Femur (tissue), 1 donor: ENCODE measurements around the gene NUFIP1.
"Not testable (repeated sequence)": the region's sequence is repeated elsewhere in the genome, so short reads cannot be mapped to it uniquely, and the experiment has no call there.

ENCODE experiments used
- DNase-seq: peaks from one replicate; pipeline ENCODE4 v3.0.0-alpha.2; 2017

NUFIP1 gene

DNA sequence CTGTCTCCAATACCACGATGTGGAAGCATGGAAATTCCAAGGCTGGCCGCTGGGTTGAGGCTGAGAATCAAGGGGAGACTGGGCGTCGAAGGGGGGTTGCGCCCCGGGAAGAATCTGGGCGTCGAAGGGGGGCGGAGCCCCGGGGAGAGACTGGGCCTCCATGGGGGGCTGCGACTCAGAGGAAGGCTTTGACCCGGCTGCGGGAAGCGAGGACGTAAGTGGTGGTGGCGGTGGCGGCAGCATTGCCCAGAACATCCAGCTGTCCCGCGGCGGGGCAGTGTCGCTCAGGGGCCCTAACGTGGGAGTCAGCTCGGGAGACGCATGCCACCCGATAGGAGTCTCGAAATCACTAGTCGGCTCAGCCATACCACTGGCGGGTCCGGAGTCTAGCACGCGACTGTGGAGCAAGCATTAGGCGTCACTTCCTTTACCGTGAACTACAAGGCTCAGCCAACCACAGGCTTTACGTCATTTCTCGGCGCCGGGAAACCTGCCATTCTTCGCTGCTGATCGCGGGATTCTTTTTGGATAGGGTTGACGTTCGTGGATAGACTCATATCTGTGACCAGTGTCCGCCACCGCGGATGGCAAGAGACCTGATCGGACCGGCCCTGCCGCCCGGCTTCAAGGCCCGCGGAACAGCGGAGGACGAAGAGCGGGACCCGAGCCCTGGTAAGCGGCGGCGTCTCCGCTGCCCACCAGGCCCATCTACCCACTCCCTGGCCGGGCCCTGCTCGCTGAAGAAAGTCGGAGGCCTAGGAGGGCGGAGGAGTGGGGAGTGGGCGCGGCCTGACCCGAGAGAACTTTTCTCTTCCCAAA, at the start of gene NUFIP1, which contains the start of gene GPALPP1:
Gene NUFIP1, minus strand, starts transcription at position 401 of the 819 bp plus-strand sequence. Its CDS starts 35 bp downstream, at position 366.
Gene GPALPP1, plus strand, starts transcription at position 468 of the 819 bp plus-strand sequence. Its CDS starts 117 bp downstream, at position 585.
- DNase-seq = peak; percentile 97

DNA sequence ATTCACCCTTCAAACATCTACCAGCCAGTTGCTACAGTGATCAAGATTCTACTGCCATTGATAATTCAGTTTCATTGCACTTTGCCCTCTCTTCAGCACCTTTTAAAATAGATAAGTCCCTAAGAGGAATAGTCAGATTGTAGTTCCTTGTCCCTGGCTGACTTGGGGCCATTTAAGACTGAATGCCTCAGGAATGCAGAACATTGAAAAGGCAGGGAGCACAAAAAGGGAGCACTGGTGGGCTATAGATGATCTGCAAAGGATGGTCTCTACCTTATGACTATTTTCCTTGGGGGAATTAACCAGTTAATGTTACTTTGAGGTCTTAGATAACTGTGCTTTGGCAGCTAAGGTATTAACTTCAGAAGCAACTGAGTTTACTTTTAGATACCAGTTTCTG, 46.9 kb upstream of the NUFIP1 start:
- DNase-seq = no peak

DNA sequence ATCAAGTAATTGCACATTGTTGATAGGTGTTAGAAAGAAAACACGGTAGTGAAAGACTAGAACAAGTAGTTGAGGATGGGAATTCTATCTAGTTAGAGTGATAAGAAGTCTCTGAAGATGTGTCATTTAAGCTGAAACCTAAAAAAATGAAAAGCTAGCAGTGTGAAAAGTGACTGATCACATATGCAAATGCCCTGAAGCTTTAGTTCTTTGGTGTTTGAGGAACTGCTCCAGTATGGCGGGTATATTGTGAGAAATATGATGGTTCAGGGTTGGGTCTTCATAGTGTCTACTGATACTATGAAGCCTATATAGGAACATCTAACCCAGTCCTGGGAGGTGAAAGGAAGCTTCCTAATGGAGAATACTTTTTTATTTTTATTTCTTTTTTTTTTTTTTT, 45.1 kb upstream of the NUFIP1 start:
- no peak for DNase-seq

DNA sequence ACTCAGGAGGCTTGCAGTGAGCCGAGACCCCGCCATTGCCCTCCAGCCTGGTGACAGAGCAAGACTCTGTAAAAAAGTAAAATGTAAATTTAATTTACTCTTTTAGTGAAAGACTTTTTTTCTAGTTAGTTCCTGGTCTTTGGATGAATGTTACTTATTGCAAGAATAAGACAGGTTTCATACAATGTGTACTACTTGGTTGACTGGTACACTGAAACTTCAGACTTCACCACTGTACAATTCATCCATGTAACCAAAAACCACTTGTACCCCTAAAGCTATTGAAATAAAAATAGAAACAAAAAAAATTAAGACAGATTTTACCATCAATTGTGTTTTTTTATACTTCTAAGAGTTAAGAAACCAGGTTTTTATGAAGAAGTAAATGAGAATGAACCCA, 35.6 kb upstream of the NUFIP1 start:
- DNase-seq = no peak

DNA sequence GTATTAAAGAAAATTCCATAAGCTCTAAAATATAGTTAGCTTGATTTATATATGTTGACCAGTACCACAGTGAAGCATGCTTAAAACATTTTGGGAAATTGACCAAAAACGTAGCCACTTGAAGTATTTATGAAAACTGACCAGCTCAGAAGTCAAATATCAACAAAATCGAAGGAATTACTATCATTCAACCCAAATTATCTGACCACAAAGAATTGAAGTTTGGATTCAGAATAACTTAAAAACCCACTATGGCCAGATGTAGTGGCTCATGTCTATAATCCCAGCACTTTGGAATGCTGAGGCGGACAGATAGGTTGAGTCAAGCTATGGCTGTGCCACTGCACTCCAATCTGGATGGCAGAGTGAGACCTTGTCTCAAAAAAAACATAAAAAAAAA, 32.0 kb upstream of the NUFIP1 start:
- no peak for DNase-seq

DNA sequence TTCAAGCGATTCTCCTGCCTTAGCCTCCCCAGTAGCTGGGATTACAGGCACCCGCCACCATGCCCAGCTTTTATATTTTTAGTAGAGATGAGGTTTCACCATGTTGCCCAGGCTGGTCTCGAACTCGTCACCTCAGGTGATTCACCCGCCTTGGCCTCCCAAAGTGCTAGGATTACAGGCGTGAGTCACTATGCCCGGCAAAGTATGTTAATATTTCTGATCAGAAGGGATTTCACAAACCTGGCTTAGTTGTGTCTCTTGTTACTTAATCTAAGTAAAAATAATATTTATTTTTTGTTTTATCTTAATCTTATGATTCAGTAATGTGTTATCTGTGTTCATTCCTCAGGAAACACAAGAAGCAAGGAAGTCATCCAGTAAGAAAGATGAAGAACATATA, 30.7 kb upstream of the NUFIP1 start:
- not testable (repeated sequence) for DNase-seq

DNA sequence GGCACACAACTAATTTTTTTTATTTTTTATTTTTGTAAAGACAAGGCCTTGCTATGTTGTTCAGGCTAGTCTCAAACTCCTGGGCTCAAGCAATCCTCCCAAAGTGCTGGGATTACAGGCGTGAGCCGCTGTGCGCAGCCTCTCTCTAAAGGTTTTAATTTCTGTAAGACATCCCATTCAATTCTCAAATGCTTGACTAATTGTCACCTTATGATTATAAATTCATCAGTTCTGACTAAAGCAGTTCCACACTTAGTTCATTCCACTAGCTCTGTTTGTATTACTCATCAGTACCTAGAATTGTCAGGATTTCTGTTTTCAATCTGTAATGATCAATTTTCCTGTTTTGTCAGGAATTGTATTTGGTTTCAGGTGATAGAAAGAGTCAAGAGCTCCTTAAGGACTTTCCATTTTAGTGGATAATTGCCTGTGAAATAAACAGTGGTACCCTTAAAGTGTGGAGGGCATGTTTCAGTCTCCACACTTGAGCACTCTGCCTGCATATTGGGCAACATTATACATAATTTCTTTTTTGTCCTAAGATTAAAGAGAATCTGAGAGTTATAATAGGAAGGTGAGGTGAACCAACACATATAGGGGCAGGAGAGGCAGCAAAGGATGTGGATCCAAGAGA, 27.6 kb upstream of the NUFIP1 start:
- DNase-seq = no peak

DNA sequence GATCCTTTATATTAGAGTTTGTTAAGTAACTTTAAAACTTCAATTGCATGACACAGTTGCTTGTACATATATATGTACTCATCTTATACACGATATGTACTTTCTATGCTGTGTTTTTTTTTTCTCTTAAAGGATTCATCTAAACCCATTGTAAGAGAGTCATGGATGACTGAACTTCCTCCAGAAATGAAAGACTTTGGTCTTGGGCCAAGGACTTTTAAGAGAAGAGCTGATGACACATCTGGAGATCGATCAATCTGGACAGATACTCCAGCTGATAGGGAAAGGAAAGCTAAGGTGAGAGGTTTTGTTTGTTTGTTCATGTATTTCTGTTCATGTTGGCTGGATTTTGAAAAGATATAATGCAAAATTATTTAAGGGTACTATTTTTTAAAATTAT, 26.0 kb upstream of the NUFIP1 start:
- no peak for DNase-seq

DNA sequence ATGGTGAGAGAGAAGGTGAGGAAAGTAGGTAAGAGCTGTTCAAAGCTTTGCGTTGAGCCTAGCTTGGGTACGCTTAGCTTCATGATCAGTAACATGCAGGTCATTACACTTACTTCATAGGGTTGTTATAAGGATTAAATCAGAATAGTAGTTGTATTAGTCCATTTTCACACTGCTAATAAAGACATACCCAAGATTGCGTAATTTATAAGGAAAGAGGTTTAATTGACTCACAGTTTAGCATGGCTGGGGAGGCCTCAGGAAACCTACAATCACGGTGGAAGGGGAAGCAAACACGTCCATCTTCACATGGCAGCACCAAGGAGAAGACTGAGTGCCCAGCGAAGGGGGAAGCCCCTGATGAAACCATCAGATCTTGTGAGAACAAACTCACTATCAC, 21.9 kb upstream of the NUFIP1 start:
- no peak for DNase-seq

DNA sequence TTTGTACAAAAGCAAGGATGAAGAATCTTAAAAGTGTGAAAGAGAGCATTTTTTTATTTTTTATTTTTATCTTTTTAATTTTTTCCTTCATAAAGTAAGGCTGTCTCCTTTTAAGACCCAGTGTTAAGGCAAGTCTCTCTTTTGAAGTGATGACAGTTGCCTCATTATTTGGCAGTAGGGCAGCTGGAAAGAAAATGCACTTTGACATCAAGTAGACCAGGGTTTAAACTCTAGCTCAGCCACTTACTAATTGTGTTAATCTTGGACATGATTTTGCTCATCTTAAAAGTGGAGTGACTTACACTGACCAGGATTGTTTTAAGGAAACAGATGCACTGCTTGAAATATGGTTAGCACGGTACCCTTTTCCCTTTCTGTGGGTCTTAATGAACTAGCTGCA, 18.6 kb upstream of the NUFIP1 start:
- no peak for DNase-seq

DNA sequence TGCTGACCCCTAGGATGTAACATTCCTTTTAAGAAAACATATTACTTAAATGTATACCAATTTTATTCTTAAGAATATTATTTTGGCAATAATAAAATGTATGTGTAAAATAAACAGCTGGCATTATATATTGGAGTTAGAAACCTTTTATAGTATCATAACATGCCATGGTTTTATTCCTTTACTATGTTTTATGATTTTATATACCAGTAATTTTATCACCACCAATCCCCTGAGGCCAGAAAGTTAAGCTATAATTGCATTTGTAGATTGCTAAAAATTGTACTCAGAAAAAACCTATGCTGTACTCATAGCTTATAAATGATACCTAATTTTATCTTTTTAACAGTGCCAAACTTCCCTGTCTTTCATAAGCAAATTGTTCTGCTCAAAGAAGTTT, 18.0 kb upstream of the NUFIP1 start:
- DNase-seq = no peak

DNA sequence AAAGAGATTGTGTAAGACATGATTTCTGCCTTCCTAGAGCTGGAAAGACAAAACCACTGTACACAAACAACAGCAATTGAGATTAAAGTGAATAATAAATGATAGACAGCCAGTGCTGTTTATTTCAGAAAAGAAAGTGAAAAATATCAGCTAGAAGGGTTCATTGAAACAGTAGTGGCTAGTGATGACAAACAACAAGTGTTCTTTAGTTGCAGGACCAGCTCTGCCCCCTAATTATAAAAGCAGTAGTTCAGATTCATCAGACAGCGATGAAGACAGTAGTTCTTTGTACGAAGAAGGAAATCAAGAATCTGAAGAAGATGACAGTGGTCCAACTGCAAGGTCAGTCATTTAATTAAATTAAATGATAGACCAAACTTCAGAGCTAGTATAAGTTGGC, 14.8 kb upstream of the NUFIP1 start:
- no peak for DNase-seq

DNA sequence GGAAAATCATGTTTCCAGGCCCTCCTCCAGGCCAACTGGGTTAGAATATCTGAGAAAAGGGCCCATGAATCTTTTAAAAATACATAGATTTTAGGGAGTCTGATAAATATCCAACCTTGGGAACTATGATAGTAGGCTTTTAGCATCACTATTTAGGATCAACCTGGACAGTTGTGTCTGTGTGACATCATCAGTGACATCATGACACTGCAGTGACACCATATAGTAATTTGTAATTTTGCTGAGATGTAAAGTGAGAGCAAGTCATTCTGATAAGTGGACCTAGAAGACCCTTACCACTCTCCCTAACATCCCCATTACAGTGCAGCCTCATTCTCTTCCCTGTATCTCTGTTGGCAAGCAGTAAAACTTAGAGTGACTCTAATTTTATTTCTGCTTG, 14.1 kb upstream of the NUFIP1 start:
- no peak for DNase-seq

DNA sequence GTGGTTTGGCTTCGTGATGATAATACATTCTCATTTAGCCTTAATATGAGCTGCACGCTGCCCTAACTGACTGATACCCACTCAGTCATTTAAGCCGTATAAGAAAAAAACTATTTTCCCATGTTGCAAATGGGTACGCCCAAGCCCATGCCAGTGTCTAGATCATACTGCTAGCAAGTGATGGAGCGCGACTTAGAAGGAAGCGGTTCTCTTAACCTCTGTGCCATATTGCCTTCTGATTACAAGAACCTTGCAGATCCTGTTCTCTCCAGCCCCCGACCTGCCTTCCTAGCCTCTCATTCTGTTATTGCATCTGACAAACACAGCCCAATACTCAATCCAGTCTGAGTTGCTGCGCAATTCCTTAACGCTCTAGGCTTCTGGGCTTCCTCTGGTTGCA, 670 bp upstream of the NUFIP1 start:
- DNase-seq = no peak

DNA sequence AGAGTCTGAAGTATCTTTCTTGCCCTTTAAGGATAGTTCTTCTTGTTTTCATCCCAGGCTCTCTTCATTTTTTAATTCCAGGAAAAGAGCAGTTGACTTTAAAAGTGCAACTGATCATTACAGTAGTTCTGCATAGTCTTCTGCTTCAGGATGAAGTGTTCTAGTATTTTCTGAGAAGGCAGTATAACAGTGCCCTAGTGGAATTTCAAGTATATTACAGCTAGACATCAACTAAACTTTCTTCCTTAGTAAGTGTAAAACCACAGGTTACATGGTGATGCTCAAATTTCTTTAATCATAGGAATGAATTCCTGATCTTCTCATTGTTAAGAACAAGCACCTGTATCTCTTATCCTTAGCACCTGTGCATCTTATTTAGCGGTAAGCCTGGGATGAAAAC, 10.9 kb downstream of the NUFIP1 start:
- DNase-seq = no peak

DNA sequence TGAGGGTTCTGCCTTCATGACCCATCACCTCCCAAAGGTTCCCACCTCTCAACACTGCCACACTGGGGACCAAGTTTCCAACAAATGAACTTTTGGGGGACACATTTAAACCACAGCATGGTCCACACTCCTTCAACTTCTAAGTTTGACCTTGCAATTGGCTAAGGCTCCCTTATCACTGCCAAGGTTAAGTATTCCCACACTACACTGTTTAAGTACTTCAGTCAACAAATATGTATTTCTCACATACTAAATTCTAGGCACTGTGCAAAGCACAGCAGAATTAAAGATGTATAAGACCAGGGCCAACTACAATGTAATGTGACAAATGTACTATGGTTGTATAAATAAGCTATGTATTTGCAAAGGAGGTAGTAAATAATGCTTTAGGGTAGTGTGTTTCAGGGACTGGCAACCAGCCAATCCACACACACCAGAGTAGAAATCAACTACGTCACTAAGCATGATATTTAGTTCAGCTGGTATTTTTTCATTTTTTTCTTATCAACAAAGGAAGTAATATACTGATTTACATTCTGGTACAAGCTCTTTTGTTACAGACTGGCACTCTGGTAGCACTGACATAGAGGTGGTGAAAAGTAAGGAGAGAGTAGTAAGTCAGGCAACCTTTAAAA, 12.2 kb downstream of the NUFIP1 start:
- DNase-seq = no peak

DNA sequence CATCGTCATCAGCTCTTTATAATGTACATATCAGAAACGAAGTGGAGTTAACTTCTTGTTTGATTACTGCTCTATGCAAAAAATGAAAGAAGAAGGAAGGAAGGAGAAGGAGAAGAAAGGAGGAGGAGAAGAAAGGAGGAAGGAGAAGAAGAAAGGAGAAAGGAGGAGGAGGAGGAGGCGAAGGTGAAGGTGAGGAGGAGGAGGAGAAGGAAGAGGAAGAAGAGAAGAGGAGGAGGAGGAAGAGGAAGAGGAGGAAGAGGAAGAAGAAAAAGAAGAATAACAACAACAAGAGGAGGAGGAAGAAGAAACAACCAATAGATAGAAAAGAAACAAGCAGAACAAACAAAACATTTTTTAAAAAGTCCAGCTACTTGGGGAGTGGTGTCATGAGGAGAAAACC, 13.1 kb downstream of the NUFIP1 start:
- no peak for DNase-seq

DNA sequence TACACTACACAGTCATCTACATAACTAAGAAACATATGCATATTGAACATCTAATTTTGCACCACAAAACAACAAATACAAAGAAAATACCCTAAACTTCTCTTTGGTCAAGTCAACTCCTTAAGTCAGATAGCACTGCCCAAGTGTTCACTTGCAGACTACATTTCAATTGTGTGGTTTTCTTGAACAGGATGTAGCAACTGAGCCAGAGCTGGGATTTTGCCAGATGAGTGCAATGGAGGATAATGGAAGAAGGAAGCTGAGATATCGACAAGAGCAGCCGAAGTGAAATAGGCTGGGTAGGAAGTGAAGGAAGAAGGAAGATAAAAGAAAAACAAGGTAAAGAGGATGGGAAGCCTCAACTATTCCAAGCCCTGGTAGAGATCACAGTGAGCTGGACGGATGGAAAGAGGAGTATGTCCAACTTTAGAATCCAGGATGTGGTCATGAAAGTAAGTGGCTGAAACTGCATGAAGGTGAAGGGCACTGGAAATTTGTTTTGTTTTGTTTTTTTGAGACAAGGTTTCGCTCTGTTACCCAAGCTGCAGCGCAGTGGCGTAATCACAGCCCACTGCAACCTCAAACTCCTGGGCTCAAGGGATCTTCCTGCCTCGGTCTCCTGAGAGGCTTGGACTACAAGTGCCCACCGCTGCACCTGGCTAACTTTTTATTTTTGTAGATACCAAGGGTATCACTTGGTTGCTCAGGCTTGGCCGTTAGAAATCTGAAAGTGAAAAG, 15.0 kb downstream of the NUFIP1 start:
- DNase-seq = peak; percentile 32

DNA sequence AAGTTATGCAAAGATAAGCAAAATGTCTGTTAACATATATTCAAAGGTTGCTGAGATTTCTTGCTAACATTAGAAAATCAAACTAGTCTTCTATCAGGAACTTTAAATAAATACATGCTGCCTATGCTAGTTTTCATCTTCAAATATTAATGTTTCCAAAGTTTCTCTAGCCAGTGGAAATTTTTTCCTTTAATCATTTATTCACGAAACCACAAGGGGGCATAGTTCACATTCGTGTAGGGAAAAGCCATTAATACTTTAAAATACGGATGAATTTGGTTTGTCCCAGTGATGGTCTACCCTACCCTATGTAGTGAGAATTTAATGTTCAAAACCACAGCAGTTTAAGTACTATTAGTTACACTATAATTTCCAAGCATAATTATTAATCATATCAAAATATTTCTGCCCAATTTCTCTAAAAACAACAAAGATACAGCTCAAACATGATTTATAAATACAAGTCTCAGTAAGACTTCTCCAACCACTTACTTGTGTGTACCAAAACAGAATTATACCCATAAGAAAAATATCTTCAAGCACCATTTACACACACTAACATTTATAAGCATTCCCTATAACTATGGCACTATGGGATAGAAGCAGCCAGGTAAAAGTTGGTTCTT, 16.2 kb downstream of the NUFIP1 start:
- DNase-seq = no peak

DNA sequence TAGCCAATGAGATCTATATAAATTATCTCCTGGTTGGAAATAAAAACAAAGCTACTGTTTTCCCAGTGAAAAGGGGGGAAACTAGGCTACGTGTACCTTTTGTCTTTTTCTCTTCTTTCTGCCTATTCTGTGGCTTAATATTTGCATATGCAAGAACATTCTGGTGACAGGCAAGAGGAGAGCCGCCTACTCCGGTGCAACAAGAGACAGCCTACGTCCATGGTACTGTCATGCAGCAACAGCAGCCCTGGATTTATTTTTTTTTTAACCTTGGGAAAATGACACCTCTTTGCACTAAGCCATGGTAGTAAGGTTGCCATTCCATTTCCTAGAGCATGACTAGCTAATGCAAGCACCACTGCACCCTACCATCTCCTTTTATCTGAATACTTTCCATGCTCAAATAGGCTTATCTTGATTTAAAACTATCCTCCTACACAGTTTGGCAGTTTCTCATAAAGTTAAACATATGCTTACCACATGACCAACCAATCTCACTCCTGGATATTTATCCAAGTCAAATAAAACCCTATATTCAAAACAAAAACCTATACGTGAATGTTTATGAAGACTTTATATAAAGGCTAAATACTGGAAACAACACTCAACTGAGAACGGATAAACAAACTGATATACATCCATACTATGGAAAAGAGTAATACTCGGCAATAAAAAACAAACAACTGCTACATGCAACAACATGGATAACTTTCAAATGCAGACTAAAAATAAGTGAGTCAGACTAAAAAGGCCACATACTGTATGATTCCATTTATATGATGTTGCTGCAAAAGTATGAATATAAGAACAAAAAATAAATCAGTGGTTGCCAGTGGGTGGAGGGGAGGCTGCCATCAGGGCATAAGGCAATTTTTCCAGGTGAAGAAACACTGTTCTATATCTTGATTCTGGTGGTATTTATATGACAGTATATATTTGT, 17.3 kb downstream of the NUFIP1 start:
- no peak for DNase-seq
